Natural killer cell (primary cell): ENCODE results near the gene BICC1. TPM values are rescaled to one million over a fixed set of nuclear protein-coding genes. Genes with fewer than 3 reads are reported as not detected.

Experiments used
- ATAC-seq, 3 donors: fragments of 150-1000 bp in 2 of 3; fragments of 200-7000 bp in 1 of 3; cut with Tn5 transposase; 1 replicate in 1 of 3; 2 replicates in 2 of 3; pipeline ENCODE4 v1.10.0; 2021; ENCODE audit warnings: mild to moderate bottlenecking in 2 of 3, moderate library complexity in 2 of 3
- DNase-seq, 2 donors: peaks; one replicate each; pipeline versions ENCODE4 v3.0.0 to v3.0.0-alpha.2; 2013 to 2021; ENCODE audit warnings: mixed read lengths in 1 of 2
- H3K27ac ChIP-seq: one replicate; pipeline ENCODE4 v1.5.1; 2013; ENCODE audit warnings: mild to moderate bottlenecking, low read length
- H3K27me3 ChIP-seq: one replicate; pipeline ENCODE4 v1.6.1; 2013; ENCODE audit warnings: low read length; ENCODE audit not compliant: control insufficient read depth, insufficient read depth
- H3K36me3 ChIP-seq: one replicate; pipeline ENCODE4 v1.6.1; 2013; ENCODE audit warnings: low read length; ENCODE audit not compliant: control insufficient read depth, insufficient read depth
- H3K4me1 ChIP-seq: one replicate; pipeline ENCODE4 v1.6.1; 2013; ENCODE audit warnings: low read length; ENCODE audit not compliant: control insufficient read depth, insufficient read depth
- H3K4me3 ChIP-seq: one replicate; pipeline ENCODE4 v1.5.1; 2013; ENCODE audit warnings: low read length
- H3K9me3 ChIP-seq: one replicate; pipeline ENCODE4 v1.6.1; 2013; ENCODE audit warnings: low read length; ENCODE audit not compliant: control insufficient read depth, insufficient read depth
- H3K27ac Mint-ChIP-seq, 2 donors: one replicate each; pipeline ENCODE4 v1.8.0; 2022; ENCODE audit warnings: mild to moderate bottlenecking in 2 of 2, mixed read lengths in 2 of 2, moderate library complexity in 1 of 2
- H3K27me3 Mint-ChIP-seq, 2 donors: one replicate each; pipeline ENCODE4 v1.8.0; 2022; ENCODE audit warnings: low read depth in 2 of 2, mixed read lengths in 2 of 2
- H3K36me3 Mint-ChIP-seq: one replicate; pipeline ENCODE4 v1.8.0; 2022; ENCODE audit warnings: mixed read lengths
- H3K4me1 Mint-ChIP-seq, 2 donors: one replicate each; pipeline ENCODE4 v1.8.0; 2022; ENCODE audit warnings: mixed read lengths in 2 of 2
- H3K4me3 Mint-ChIP-seq: one replicate; pipeline ENCODE4 v1.8.0; 2022; ENCODE audit warnings: mild to moderate bottlenecking, moderate library complexity, mixed read lengths
- H3K9me3 Mint-ChIP-seq, 2 donors: one replicate each; pipeline ENCODE4 v1.8.0; 2022; ENCODE audit warnings: mixed read lengths in 2 of 2
- WGBS: methylation state at CpG from one replicate; pipeline ENCODE4 v1.1.7; 2013; ENCODE audit warnings: missing lambda C conversion rate; ENCODE audit not compliant: insufficient coverage; 5-methylcytosine and 5-hydroxymethylcytosine counted together
- intact Hi-C: fragments of 100-400 bp; cut with micrococcal nuclease; formaldehyde crosslinking; loops from one replicate; pipeline ENCODE4 v1.14.2; 2022
- total RNA-seq, 4 donors: library from RNA; stranded (reverse); fragments of 120-200 nt in 1 of 4; gene quantifications; one replicate each; pipeline versions ENCODE4 v1.2.3 to v1.2.4, GENCODE V29; 2013 to 2022
- TF ChIP-seq, protein P1 (sequence below): fragments of 200-600 bp; IDR thresholded peaks from one replicate; pipeline ENCODE4 v1.8.0; 2022; ENCODE audit warnings: antibody characterized with exemption

BICC1 gene
- total RNA-seq, 3 donors from 2014 or later (not counting 1 experiment from before 2014, with no cell fraction given): 0.14 TPM; not detected in 2

DNA sequence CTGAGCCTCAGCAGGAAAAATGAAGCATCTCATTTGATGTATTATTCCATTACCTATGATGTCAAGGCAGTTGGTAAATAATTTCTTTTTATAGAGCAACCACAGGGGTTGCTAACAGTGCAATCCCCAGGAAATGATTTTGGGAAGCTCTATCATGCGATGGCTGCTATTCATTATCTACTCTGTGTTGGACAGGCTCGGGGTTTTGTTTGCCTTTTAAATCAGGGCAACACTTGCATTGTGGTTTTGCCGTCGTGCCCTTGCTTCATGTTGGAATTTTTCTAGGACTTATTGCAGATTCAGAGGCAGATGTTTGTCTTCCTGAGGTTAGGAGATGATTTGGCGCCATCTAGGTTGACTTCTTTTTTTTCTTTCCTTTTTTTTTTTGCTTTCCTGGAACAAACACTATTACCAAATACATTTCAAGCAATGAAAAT is 128.4 kb downstream of the BICC1 start:
- Mint-ChIP-seq H3K27me3 (no peaks in the 10 kb centered on the region), H3K27ac (no peak overlapping the region), H3K4me3 (no peak overlapping the region), H3K36me3 (no peaks in the 10 kb centered on the region), H3K4me1 (no peaks in the 10 kb centered on the region), H3K9me3 (no peaks in the 10 kb centered on the region)
- Histone ChIP-seq H3K9me3 (no peaks in the 10 kb centered on the region), H3K27ac (no peak overlapping the region), H3K36me3 (no peaks in the 10 kb centered on the region), H3K4me3 (no peak overlapping the region), H3K27me3 (no peaks in the 10 kb centered on the region), H3K4me1 (no peaks in the 10 kb centered on the region)
- DNase-seq (no peak), ATAC-seq (no peak)
- whole genome bisulfite sequencing: 4% methylated on average over 5 of the region's 5 CpGs
- TF ChIP-seq, protein P1, sequence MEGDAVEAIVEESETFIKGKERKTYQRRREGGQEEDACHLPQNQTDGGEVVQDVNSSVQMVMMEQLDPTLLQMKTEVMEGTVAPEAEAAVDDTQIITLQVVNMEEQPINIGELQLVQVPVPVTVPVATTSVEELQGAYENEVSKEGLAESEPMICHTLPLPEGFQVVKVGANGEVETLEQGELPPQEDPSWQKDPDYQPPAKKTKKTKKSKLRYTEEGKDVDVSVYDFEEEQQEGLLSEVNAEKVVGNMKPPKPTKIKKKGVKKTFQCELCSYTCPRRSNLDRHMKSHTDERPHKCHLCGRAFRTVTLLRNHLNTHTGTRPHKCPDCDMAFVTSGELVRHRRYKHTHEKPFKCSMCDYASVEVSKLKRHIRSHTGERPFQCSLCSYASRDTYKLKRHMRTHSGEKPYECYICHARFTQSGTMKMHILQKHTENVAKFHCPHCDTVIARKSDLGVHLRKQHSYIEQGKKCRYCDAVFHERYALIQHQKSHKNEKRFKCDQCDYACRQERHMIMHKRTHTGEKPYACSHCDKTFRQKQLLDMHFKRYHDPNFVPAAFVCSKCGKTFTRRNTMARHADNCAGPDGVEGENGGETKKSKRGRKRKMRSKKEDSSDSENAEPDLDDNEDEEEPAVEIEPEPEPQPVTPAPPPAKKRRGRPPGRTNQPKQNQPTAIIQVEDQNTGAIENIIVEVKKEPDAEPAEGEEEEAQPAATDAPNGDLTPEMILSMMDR: no peak
- intact Hi-C loops: no loop called here

DNA sequence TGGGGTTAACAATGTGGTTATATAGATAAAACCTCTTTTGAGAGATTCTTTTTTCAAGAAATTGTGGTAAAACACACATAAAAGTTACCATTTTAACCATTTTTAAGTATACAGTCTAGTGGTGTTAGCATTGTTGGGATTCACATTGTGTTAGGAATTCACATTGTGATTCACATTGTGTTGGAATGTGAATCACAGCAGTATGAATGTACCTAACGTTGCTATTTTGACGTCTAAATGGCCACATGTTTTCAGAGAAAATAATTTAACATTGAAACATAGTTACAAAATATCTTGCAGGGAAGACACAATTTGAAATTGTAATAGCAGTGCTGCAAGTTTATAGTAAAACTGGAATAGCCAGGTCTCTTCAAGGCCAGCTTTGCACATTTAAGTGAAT is 129.0 kb downstream of the BICC1 start:
- H3K4me1 Mint-ChIP-seq: no peaks in the 10 kb centered on the region
- TF ChIP-seq, protein P1: no peak
- Histone ChIP-seq H3K27ac (no peak overlapping the region), H3K4me3 (no peak overlapping the region), H3K4me1 (no peaks in the 10 kb centered on the region), H3K9me3 (no peaks in the 10 kb centered on the region), H3K36me3 (no peaks in the 10 kb centered on the region), H3K27me3 (no peaks in the 10 kb centered on the region)
- no peaks in the 10 kb centered on the region for H3K9me3 Mint-ChIP-seq
- no peaks in the 10 kb centered on the region for H3K36me3 Mint-ChIP-seq
- DNase-seq: no peak
- no peak overlapping the region for H3K27ac Mint-ChIP-seq
- no peak for ATAC-seq
- H3K27me3 Mint-ChIP-seq: no peaks in the 10 kb centered on the region
- no peak overlapping the region for H3K4me3 Mint-ChIP-seq
- whole genome bisulfite sequencing: 92% methylated on average over 2 of the region's 2 CpGs
- intact Hi-C loops: no loop called here

DNA sequence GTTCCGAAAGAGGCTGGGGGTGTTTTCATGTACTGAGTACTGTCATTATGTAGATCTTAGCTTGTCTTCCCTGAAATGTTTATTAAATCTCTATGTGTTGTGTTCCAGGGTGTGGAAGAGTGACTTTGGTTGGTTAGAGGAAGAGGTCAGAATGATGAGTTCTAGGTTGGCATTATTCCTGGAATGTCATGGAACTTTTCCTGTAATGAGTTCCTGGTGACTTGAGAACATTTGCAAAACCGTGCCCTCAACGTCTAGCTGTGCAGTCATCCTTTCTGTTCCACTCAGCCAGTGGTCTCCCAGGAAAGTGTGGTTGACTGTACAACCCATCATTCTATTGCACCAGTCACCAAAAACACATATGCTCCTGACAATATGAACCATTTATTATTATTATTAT is 129.6 kb downstream of the BICC1 start:
- no peak overlapping the region for H3K4me3 ChIP-seq
- H3K27me3 ChIP-seq: no peaks in the 10 kb centered on the region
- Mint-ChIP-seq H3K4me1 (no peaks in the 10 kb centered on the region), H3K27ac (no peak overlapping the region), H3K4me3 (no peak overlapping the region), H3K27me3 (no peaks in the 10 kb centered on the region), H3K9me3 (no peaks in the 10 kb centered on the region), H3K36me3 (no peaks in the 10 kb centered on the region)
- 90% methylated on average over 3 of the region's 3 CpGs for WGBS
- no peak overlapping the region for H3K27ac ChIP-seq
- ATAC-seq (no peak), DNase-seq (no peak)
- TF ChIP-seq, protein P1: no peak
- no peaks in the 10 kb centered on the region for H3K36me3 ChIP-seq
- no peaks in the 10 kb centered on the region for H3K9me3 ChIP-seq
- intact Hi-C loops: no loop called here
- no peaks in the 10 kb centered on the region for H3K4me1 ChIP-seq

DNA sequence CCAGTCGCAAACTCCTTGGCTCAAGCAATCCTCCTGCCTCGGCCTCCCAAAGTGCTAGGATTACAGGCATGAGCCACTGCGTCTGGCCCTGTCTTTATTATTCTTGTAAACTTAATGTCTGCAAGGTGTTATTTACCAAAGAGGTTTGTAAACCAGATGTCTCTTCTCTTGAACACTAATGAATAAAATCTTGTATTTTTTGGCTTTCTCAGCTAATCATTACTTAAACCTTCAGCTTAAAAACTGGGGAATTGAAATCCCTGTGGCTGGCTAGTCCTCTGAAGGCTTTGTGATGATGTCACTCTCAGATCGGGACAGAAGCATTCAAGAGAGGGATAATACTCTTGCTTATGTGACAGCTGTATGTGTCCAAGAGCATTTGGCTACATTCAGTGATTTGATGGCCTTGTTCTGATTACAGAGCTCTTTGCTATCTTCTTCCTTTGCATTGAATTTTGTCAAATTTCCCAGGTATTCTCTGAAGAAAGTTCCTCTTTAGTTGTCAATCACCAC is 130.3 kb downstream of the BICC1 start:
- no peak overlapping the region for H3K4me3 Mint-ChIP-seq
- no peaks in the 10 kb centered on the region for H3K9me3 Mint-ChIP-seq
- Histone ChIP-seq H3K4me3 (no peak overlapping the region), H3K27me3 (no peaks in the 10 kb centered on the region), H3K4me1 (no peaks in the 10 kb centered on the region), H3K27ac (no peak overlapping the region), H3K9me3 (no peaks in the 10 kb centered on the region), H3K36me3 (no peaks in the 10 kb centered on the region)
- TF ChIP-seq, protein P1: no peak
- intact Hi-C loops: no loop called here
- no peaks in the 10 kb centered on the region for H3K4me1 Mint-ChIP-seq
- 73% methylated on average over 4 of the region's 4 CpGs for WGBS
- no peak overlapping the region for H3K27ac Mint-ChIP-seq
- no peak for ATAC-seq
- no peaks in the 10 kb centered on the region for H3K27me3 Mint-ChIP-seq
- no peaks in the 10 kb centered on the region for H3K36me3 Mint-ChIP-seq
- no peak for DNase-seq
